ENCODE measurements around the gene ZXDC.

ZXDC gene

DNA sequence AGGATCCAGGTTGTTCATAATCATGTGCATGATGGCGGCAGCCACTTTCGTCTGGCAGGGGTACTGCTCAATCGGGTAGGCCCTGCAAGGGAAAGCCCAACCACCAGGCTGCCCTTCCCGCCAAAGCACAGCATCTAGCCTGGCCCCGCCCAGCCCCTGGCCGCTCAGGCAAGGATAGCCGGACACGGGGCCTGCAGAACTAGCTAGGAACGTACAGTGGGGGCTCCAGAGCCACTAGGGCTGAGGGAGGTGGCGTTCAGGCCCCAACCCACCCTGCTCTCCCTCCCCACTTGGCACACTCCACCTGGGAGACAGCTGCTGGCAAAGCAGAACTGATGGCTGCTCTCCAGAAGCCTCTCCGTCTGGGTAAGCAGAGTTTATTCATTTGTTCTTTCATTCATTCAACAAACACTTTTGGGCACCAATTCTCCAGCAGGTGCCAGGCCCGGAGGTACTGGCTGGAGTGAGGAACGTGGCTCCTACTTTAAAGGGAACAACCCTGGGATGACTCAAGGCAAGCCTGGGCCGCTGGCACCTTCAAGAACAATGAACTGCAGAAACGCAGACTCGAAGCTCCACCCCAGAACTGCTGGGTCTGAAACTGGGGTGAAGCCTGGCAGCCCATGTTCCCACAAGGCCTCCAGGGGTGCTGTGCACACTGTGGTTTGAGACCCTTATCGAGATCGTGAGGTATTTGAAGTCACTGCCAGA is 34.1 kb upstream of the ZXDC start:
- H3K4me3 ChIP-seq (replicated peaks; ENCODE audit: low read depth, low read length): no peak overlapping the region
- TF ChIP-seq, protein P1, sequence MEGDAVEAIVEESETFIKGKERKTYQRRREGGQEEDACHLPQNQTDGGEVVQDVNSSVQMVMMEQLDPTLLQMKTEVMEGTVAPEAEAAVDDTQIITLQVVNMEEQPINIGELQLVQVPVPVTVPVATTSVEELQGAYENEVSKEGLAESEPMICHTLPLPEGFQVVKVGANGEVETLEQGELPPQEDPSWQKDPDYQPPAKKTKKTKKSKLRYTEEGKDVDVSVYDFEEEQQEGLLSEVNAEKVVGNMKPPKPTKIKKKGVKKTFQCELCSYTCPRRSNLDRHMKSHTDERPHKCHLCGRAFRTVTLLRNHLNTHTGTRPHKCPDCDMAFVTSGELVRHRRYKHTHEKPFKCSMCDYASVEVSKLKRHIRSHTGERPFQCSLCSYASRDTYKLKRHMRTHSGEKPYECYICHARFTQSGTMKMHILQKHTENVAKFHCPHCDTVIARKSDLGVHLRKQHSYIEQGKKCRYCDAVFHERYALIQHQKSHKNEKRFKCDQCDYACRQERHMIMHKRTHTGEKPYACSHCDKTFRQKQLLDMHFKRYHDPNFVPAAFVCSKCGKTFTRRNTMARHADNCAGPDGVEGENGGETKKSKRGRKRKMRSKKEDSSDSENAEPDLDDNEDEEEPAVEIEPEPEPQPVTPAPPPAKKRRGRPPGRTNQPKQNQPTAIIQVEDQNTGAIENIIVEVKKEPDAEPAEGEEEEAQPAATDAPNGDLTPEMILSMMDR (IDR thresholded peaks at IDR 0.05; ENCODE audit: low read length, missing control alignments): no peak
- DNase-seq (ENCODE audit: low read depth): no peak

DNA sequence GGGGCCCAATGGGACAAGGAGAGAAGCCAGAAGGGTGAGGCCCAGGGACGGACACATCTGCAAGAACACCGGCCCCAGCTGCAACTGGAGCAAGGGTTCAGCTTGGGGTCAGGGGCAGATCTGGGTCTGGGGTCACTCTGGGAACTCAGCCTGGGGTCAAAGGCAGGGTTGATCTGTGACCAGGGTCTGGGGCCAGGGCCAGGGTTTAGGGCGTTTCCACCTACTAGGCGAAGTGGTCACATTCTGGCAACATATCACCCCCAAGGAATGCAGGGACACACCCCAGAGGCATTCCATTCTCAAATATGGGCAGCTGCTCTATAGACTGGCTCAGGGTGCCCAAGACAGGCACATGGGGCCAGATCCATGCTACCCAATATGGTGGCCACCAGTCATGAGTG is 32.9 kb upstream of the ZXDC start:
- no peak for DNase-seq (ENCODE audit: low read depth)
- TF ChIP-seq, protein P1 (IDR thresholded peaks at IDR 0.05; ENCODE audit: low read length, missing control alignments): no peak
- no peak overlapping the region for H3K4me3 ChIP-seq (replicated peaks; ENCODE audit: low read depth, low read length)

DNA sequence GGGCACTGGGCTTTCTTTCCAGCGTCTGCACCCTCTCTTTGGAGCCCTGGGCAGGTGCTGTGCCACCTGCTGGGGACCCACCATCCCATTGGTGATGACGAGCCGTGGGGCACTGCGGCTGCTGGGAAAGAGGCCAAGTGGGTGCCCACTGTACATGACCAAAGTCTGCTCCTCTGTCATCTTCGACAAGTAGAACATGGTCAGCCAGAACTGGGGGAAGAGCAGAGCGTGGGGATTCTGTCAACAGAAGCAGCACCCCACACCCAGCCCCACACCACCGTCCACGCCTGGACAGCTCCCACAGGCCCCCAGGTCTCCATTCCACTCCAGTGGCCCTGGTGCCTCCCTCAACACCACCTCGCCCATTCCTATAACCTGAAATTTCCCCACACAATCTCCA is 32.2 kb upstream of the ZXDC start:
- H3K4me3 ChIP-seq (replicated peaks; ENCODE audit: low read depth, low read length): no peak overlapping the region
- DNase-seq (ENCODE audit: low read depth): no peak
- TF ChIP-seq, protein P1 (IDR thresholded peaks at IDR 0.05; ENCODE audit: low read length, missing control alignments): no peak

DNA sequence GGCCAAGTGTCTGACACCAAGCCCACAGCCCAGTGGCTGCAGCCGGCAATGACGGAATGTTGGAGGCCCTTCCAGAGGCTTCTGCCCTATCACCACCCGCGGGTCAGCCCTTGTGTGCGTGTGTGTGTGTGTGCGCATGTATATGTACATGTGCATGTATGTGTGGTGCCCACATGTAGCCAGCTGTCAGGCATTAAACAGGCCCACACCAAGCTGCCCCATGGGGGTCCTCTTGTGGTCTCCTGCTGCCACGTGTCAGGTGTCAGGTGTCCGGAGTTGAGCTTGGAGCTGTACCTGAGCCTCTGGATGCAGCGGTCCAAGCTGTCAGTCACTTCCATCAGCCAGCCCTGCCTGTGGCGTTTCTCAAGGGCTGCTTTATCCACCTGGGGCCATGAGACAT is 28.0 kb upstream of the ZXDC start:
- DNase-seq (ENCODE audit: low read depth): no peak
- no peak overlapping the region for H3K4me3 ChIP-seq (replicated peaks; ENCODE audit: low read depth, low read length)
- TF ChIP-seq, protein P1 (IDR thresholded peaks at IDR 0.05; ENCODE audit: low read length, missing control alignments): no peak

DNA sequence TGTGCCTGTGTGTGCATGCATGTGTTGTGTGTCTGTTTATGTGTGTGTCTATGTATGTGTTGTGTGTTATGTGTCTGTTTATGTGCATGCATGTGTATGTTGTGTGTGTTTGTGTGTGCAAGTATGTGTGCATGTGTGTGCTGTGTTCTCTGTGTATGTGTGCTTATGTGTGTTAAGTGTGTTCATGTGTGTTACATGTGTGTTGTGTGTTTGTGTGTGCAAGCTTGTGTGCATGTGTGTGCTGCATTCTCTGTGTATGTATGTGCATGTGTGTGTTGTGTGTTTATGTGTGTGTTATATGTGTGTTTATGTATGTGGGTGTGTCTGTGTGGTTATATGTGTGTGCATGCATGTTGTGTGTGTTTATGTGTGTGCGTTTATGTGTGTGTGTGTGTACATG is 27.0 kb upstream of the ZXDC start:
- no peak for DNase-seq (ENCODE audit: low read depth)
- no peak overlapping the region for H3K4me3 ChIP-seq (replicated peaks; ENCODE audit: low read depth, low read length)
- TF ChIP-seq, protein P1 (IDR thresholded peaks at IDR 0.05; ENCODE audit: low read length, missing control alignments): no peak

DNA sequence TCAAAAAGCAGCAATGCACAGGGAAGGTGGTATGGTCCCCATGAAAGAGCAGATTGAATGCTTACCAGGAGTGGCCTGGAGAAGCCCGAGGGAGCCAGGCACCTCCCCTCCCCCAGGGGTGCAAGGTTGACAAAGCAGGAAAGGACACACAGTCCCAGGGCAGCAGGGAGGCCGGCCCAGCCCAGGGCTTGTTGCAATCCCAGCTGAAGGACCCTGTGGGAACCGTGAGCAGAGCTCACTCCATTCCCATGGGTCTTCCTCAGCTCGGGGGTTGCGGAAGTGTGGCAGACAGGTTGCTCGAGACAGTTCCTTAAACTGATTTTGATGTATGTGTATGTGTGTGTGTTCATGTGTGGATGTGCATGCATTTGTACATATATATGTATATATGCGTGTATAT is 26.0 kb upstream of the ZXDC start:
- DNase-seq (ENCODE audit: low read depth): no peak
- no peak overlapping the region for H3K4me3 ChIP-seq (replicated peaks; ENCODE audit: low read depth, low read length)
- TF ChIP-seq, protein P1 (IDR thresholded peaks at IDR 0.05; ENCODE audit: low read length, missing control alignments): no peak

DNA sequence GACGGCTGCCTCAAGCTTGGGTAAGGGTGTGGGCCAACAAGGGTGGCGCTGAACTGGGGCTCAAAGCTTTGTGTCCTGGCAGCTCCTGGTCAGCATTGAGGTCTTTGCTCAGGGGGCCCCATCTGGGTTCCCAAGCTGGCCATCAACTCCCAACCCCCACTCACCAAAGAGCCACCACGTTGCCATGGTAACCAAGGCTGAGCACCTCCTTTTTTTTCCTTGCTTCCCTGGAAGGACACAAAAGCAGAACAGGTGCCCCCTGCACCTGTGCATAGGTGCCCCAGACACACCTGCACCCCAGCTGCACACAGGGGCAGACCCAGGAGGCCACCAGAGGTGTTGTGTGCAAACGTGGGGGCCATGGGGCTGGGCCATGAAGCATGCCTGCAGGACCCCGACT is 25.4 kb upstream of the ZXDC start:
- no peak for DNase-seq (ENCODE audit: low read depth)
- TF ChIP-seq, protein P1 (IDR thresholded peaks at IDR 0.05; ENCODE audit: low read length, missing control alignments): no peak
- H3K4me3 ChIP-seq (replicated peaks; ENCODE audit: low read depth, low read length): no peak overlapping the region

Measured in fibroblast of pulmonary artery (primary cell).